ENCODE results near the gene OR5C1. TPM values are rescaled to one million over a fixed set of nuclear protein-coding genes. Genes with fewer than 3 reads are reported as not detected.
"Not testable (repeated sequence)": the region's sequence is repeated elsewhere in the genome, so short reads cannot be mapped to it uniquely, and the experiment has no call there.

The OR5C1 gene
- total RNA-seq, 3 donors from 2014 or later (not counting 1 experiment from before 2014, with no cell fraction given) = not detected

DNA sequence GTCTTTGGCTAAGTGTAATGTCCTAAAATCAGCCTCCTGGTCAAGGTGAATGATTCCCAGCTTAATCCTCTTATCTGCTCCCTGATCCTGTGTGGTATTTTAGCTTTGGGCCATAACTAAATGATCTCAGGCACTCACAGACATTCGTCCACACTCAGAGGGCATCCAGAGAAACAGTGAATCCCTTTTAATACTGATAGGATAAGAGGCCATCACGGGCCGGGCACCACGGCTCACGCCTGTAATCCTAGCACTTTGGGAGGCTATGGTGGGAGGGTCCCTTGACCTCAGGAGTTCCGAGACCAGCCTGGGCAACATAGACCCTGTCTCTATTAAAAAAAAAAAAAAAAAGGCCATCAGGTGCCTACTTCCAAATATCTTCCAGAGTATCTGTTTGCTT is 33.3 kb downstream of the OR5C1 start:
- WGBS (ENCODE audit: insufficient coverage) = 96% methylated on average over 6 of the region's 6 CpGs
- peaks cover 33 to 37% of the 10 kb centered on the region in 2 donors for H3K4me1 Mint-ChIP-seq

DNA sequence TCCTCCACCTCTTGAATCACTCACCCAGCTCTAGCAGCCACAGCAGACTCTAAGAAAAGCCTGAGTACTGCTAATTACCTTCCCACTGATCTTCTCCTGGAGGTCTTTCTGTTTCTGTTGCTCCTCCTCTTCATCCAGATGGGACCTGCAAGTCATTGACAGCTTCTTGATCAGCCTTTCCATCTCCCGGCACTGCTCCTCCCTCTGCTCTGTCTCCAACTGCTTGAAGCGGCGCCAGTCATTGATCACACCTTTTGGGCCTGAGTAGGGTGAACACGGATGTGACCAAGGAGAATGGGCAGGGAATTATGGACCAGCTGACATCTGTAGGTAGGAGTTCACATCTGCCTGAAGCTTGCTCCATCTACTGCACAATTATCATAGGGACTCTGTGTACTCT is 34.2 kb downstream of the OR5C1 start:
- no peak for DNase-seq
- H3K4me3 ChIP-seq (ENCODE audit: low read length) = no peak overlapping the region
- intact Hi-C loops (cut with micrococcal nuclease) = loop anchor here (10.0 kb wide), 1 partner anchor 532 kb away; the partner anchor contains the start of gene CRB2
- H3K4me1 ChIP-seq (ENCODE audit: control insufficient read depth, insufficient read depth, low read length) = peaks cover 15% of the 10 kb centered on the region
- WGBS (ENCODE audit: insufficient coverage) = 98% methylated on average over 4 of the region's 4 CpGs
- Mint-ChIP-seq H3K27me3 (ENCODE audit: low read depth in 2 of 2) (no peaks in the 10 kb centered on the region), H3K4me1 (peaks cover 42 to 44% of the 10 kb centered on the region in 2 donors), H3K27ac (peak overlapping the region in 1 of 2 donors; percentile 47), H3K36me3 (no peaks in the 10 kb centered on the region), H3K4me3 (no peak overlapping the region), H3K9me3 (no peaks in the 10 kb centered on the region)
- H3K36me3 ChIP-seq (ENCODE audit: control insufficient read depth, insufficient read depth, low read length) = peaks cover 44% of the 10 kb centered on the region
- H3K27ac ChIP-seq (ENCODE audit: low read length) = no peak overlapping the region
- no peaks in the 10 kb centered on the region for H3K9me3 ChIP-seq (ENCODE audit: control insufficient read depth, insufficient read depth, low read length)
- TF ChIP-seq CTCF (IDR thresholded peaks at IDR 0.05) = no peak
- no peaks in the 10 kb centered on the region for H3K27me3 ChIP-seq (ENCODE audit: control insufficient read depth, insufficient read depth, low read length)
- no peak for ATAC-seq

More for the DNA sequence above, 33.3 kb downstream of the OR5C1 start:
- DNase-seq = no peak
- Histone ChIP-seq H3K27ac (ENCODE audit: low read length) (no peak overlapping the region), H3K4me3 (ENCODE audit: low read length) (no peak overlapping the region), H3K4me1 (ENCODE audit: control insufficient read depth, insufficient read depth, low read length) (peaks cover 7% of the 10 kb centered on the region), H3K9me3 (ENCODE audit: control insufficient read depth, insufficient read depth, low read length) (no peaks in the 10 kb centered on the region), H3K36me3 (ENCODE audit: control insufficient read depth, insufficient read depth, low read length) (peaks cover 47% of the 10 kb centered on the region), H3K27me3 (ENCODE audit: control insufficient read depth, insufficient read depth, low read length) (no peaks in the 10 kb centered on the region)
- TF ChIP-seq CTCF (IDR thresholded peaks at IDR 0.05) = no peak
- intact Hi-C loops (cut with micrococcal nuclease) = loop anchor here (10.0 kb wide), 1 partner anchor 533 kb away; the partner anchor contains the start of gene CRB2
- H3K27me3 Mint-ChIP-seq (ENCODE audit: low read depth in 2 of 2) = no peaks in the 10 kb centered on the region
- ATAC-seq = no peak
- H3K36me3 Mint-ChIP-seq = no peaks in the 10 kb centered on the region
- H3K27ac Mint-ChIP-seq = peak overlapping the region; percentile 19 to 38
- no peaks in the 10 kb centered on the region for H3K9me3 Mint-ChIP-seq
- no peak overlapping the region for H3K4me3 Mint-ChIP-seq

GRCh38 chr9:122827761-122828093 is 39.0 kb downstream of the OR5C1 start:
- Mint-ChIP-seq H3K4me1 (peaks cover 44% of the 10 kb centered on the region in 2 donors), H3K36me3 (no peaks in the 10 kb centered on the region), H3K27ac (peak overlapping the region; percentile 84 to 98), H3K9me3 (no peaks in the 10 kb centered on the region), H3K27me3 (ENCODE audit: low read depth in 2 of 2) (no peaks in the 10 kb centered on the region), H3K4me3 (peak overlapping the region; percentile 98)
- WGBS (ENCODE audit: insufficient coverage) = 1% methylated on average over 8 of the region's 8 CpGs
- H3K4me3 ChIP-seq (ENCODE audit: low read length) = peak overlapping the region; percentile 87
- no peak for TF ChIP-seq CTCF (IDR thresholded peaks at IDR 0.05)
- intact Hi-C loops (cut with micrococcal nuclease) = loop anchor here (10.0 kb wide), 1 partner anchor 527 kb away; the partner anchor contains the start of gene CRB2
- no peaks in the 10 kb centered on the region for H3K27me3 ChIP-seq (ENCODE audit: control insufficient read depth, insufficient read depth, low read length)
- no peak for ATAC-seq
- no peaks in the 10 kb centered on the region for H3K9me3 ChIP-seq (ENCODE audit: control insufficient read depth, insufficient read depth, low read length)
- H3K4me1 ChIP-seq (ENCODE audit: control insufficient read depth, insufficient read depth, low read length) = peaks cover 26% of the 10 kb centered on the region
- H3K27ac ChIP-seq (ENCODE audit: low read length) = peak overlapping the region; percentile 72
- peaks cover 13% of the 10 kb centered on the region for H3K36me3 ChIP-seq (ENCODE audit: control insufficient read depth, insufficient read depth, low read length)
- DNase-seq = no peak

DNA sequence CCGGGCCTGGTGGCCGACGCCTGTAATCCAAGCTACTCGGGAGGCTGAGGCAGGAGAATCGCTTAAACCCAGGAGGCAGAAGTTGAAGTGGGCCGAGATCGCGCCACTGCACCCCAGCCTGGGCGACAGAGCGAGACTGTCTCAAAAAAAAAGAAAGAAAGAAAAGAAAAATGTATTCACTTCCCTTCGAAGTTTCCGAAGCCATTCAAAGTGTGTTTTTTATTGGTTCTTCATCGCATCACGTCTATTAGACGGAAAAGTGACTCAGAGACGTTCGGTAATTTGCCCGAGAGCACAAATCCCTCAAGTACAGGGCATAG is 40.2 kb downstream of the OR5C1 start:
- peak in 1 of 2 donors; percentile 13 for DNase-seq
- H3K9me3 ChIP-seq (ENCODE audit: control insufficient read depth, insufficient read depth, low read length); ATAC-seq; H3K27me3 ChIP-seq (ENCODE audit: control insufficient read depth, insufficient read depth, low read length); H3K27me3 Mint-ChIP-seq (ENCODE audit: low read depth in 2 of 2); H3K36me3 ChIP-seq (ENCODE audit: control insufficient read depth, insufficient read depth, low read length); H3K9me3 Mint-ChIP-seq; H3K36me3 Mint-ChIP-seq: not testable (repeated sequence)
- peak overlapping the region; percentile 98 for H3K4me3 Mint-ChIP-seq
- peak overlapping the region; percentile 84 to 98 for H3K27ac Mint-ChIP-seq
- intact Hi-C loops (cut with micrococcal nuclease) = loop anchor here (10.0 kb wide), 1 partner anchor 526 kb away; the partner anchor contains the start of gene CRB2
- peak overlapping the region; percentile 87 for H3K4me3 ChIP-seq (ENCODE audit: low read length)
- H3K4me1 Mint-ChIP-seq = peaks cover 41 to 42% of the 10 kb centered on the region in 2 donors
- WGBS (ENCODE audit: insufficient coverage) = 69% methylated on average over 16 of the region's 18 CpGs
- peaks cover 28% of the 10 kb centered on the region for H3K4me1 ChIP-seq (ENCODE audit: control insufficient read depth, insufficient read depth, low read length)
- H3K27ac ChIP-seq (ENCODE audit: low read length) = peak overlapping the region; percentile 72
